Calu3 (cell line): ENCODE data around the gene DIP2A. TPM values are rescaled to one million over a fixed set of nuclear protein-coding genes. Genes with fewer than 3 reads are reported as not detected.

Experiments used
- BruUV-seq: library from RNA; stranded (reverse); fragments of 400-500 nt; replicated peaks from 2 replicates; lab custom pipeline; 2021; lab: Mats Ljungman, UMichigan
- CTCF ChIA-PET: fragments of 300-600 bp; sonication (Branson Sonifier 250); formaldehyde crosslinking; loops from one replicate; lab custom pipeline; 2022; ENCODE audit warnings: antibody characterized with exemption; lab: Charles Lee
- DNase-seq: peaks from one replicate; pipeline ENCODE4 v3.0.0; 2022
- H3K27ac Mint-ChIP-seq: one replicate; pipeline ENCODE4 v1.8.0; 2022; ENCODE audit warnings: mixed read lengths; ENCODE audit not compliant: unreplicated experiment
- H3K27me3 Mint-ChIP-seq: one replicate; pipeline ENCODE4 v1.8.0; 2022; ENCODE audit warnings: mixed read lengths; ENCODE audit not compliant: unreplicated experiment
- H3K36me3 Mint-ChIP-seq: one replicate; pipeline ENCODE4 v1.8.0; 2022; ENCODE audit warnings: mild to moderate bottlenecking, moderate library complexity, mixed read lengths; ENCODE audit not compliant: insufficient read depth, unreplicated experiment
- H3K4me1 Mint-ChIP-seq: one replicate; pipeline ENCODE4 v1.8.0; 2022; ENCODE audit warnings: mild to moderate bottlenecking, low read depth, mixed read lengths; ENCODE audit not compliant: unreplicated experiment
- H3K4me3 Mint-ChIP-seq: one replicate; pipeline ENCODE4 v1.8.0; 2022; ENCODE audit warnings: mild to moderate bottlenecking, low read depth, moderate library complexity, mixed read lengths; ENCODE audit not compliant: unreplicated experiment
- H3K9me3 Mint-ChIP-seq: one replicate; pipeline ENCODE4 v1.8.0; 2022; ENCODE audit warnings: low read depth, mixed read lengths; ENCODE audit not compliant: unreplicated experiment
- CTCF ChIP-seq: fragments of 200-600 bp; IDR thresholded peaks from one replicate; pipeline ENCODE4 v1.8.0; 2022; ENCODE audit warnings: antibody characterized with exemption; ENCODE audit not compliant: unreplicated experiment
- intact Hi-C: fragments of 100-400 bp; cut with micrococcal nuclease; formaldehyde crosslinking; loops from one replicate; pipeline ENCODE4 v1.10.0; 2022; ENCODE audit not compliant: unreplicated experiment
- total RNA-seq: library from RNA; stranded (reverse); gene quantifications from 2 replicates; pipeline ENCODE4 v1.2.3, GENCODE V29; 2022

DIP2A gene
- total RNA-seq, 1 experiment from 2014 or later = 29.3 TPM

GRCh38 chr21:46545363-46545762, 86.7 kb downstream of the DIP2A start:
- H3K27ac Mint-ChIP-seq = no peak overlapping the region
- H3K36me3 Mint-ChIP-seq = peaks cover 5% of the 10 kb centered on the region
- no peaks in the 10 kb centered on the region for H3K9me3 Mint-ChIP-seq
- intact Hi-C loops = no loop called here
- no peak overlapping the region for H3K4me3 Mint-ChIP-seq
- no TSS peak for BruUV-seq
- no peaks in the 10 kb centered on the region for H3K4me1 Mint-ChIP-seq
- no peak for DNase-seq
- no peaks in the 10 kb centered on the region for H3K27me3 Mint-ChIP-seq
- TF ChIP-seq CTCF = no peak
- CTCF ChIA-PET = no interaction called here

GRCh38 chr21:46545911-46546310, 87.2 kb downstream of the DIP2A start:
- intact Hi-C loops = no loop called here
- H3K27me3 Mint-ChIP-seq = no peaks in the 10 kb centered on the region
- TF ChIP-seq CTCF = no peak
- DNase-seq = no peak
- BruUV-seq = no TSS peak
- H3K36me3 Mint-ChIP-seq = peaks cover 5% of the 10 kb centered on the region
- CTCF ChIA-PET = no interaction called here
- H3K4me1 Mint-ChIP-seq = no peaks in the 10 kb centered on the region
- H3K27ac Mint-ChIP-seq = no peak overlapping the region
- no peak overlapping the region for H3K4me3 Mint-ChIP-seq
- no peaks in the 10 kb centered on the region for H3K9me3 Mint-ChIP-seq

- Mint-ChIP-seq H3K4me3 (no peak overlapping the region), H3K4me1 (no peaks in the 10 kb centered on the region), H3K27ac (no peak overlapping the region), H3K9me3 (no peaks in the 10 kb centered on the region), H3K27me3 (no peaks in the 10 kb centered on the region), H3K36me3 (peaks cover 5% of the 10 kb centered on the region)
- intact Hi-C loops = no loop called here
- no peak for TF ChIP-seq CTCF
- BruUV-seq = no TSS peak
- no peak for DNase-seq
- CTCF ChIA-PET = no interaction called here
Observed at GRCh38 chr21:46546799-46547198, 88.1 kb downstream of the DIP2A start.

- Mint-ChIP-seq H3K4me1 (no peaks in the 10 kb centered on the region), H3K36me3 (no peaks in the 10 kb centered on the region), H3K27me3 (no peaks in the 10 kb centered on the region), H3K9me3 (no peaks in the 10 kb centered on the region), H3K27ac (no peak overlapping the region), H3K4me3 (no peak overlapping the region)
- BruUV-seq = no TSS peak
- TF ChIP-seq CTCF = no peak
- CTCF ChIA-PET = no interaction called here
- intact Hi-C loops = no loop called here
- DNase-seq = no peak
Observed at GRCh38 chr21:46549650-46550049, 91.0 kb downstream of the DIP2A start.
